Natural killer cell (primary cell): Measurements from ENCODE around the gene FLNA. TPM values are rescaled to one million over a fixed set of nuclear protein-coding genes. Genes with fewer than 3 reads are reported as not detected.

ENCODE experiments used
- ATAC-seq, 3 donors: fragments of 150-1000 bp in 2 of 3; fragments of 200-7000 bp in 1 of 3; cut with Tn5 transposase; 1 replicate in 1 of 3; 2 replicates in 2 of 3; pipeline ENCODE4 v1.10.0; 2021; ENCODE audit warnings: mild to moderate bottlenecking in 2 of 3, moderate library complexity in 2 of 3
- DNase-seq, 2 donors: peaks; one replicate each; pipeline versions ENCODE4 v3.0.0 to v3.0.0-alpha.2; 2013 to 2021; ENCODE audit warnings: mixed read lengths in 1 of 2
- H3K27ac ChIP-seq: one replicate; pipeline ENCODE4 v1.5.1; 2013; ENCODE audit warnings: mild to moderate bottlenecking, low read length
- H3K27me3 ChIP-seq: one replicate; pipeline ENCODE4 v1.6.1; 2013; ENCODE audit warnings: low read length; ENCODE audit not compliant: control insufficient read depth, insufficient read depth
- H3K36me3 ChIP-seq: one replicate; pipeline ENCODE4 v1.6.1; 2013; ENCODE audit warnings: low read length; ENCODE audit not compliant: control insufficient read depth, insufficient read depth
- H3K4me1 ChIP-seq: one replicate; pipeline ENCODE4 v1.6.1; 2013; ENCODE audit warnings: low read length; ENCODE audit not compliant: control insufficient read depth, insufficient read depth
- H3K4me3 ChIP-seq: one replicate; pipeline ENCODE4 v1.5.1; 2013; ENCODE audit warnings: low read length
- H3K9me3 ChIP-seq: one replicate; pipeline ENCODE4 v1.6.1; 2013; ENCODE audit warnings: low read length; ENCODE audit not compliant: control insufficient read depth, insufficient read depth
- H3K27ac Mint-ChIP-seq, 2 donors: one replicate each; pipeline ENCODE4 v1.8.0; 2022; ENCODE audit warnings: mild to moderate bottlenecking in 2 of 2, mixed read lengths in 2 of 2, moderate library complexity in 1 of 2
- H3K27me3 Mint-ChIP-seq, 2 donors: one replicate each; pipeline ENCODE4 v1.8.0; 2022; ENCODE audit warnings: low read depth in 2 of 2, mixed read lengths in 2 of 2
- H3K36me3 Mint-ChIP-seq: one replicate; pipeline ENCODE4 v1.8.0; 2022; ENCODE audit warnings: mixed read lengths
- H3K4me1 Mint-ChIP-seq, 2 donors: one replicate each; pipeline ENCODE4 v1.8.0; 2022; ENCODE audit warnings: mixed read lengths in 2 of 2
- H3K4me3 Mint-ChIP-seq: one replicate; pipeline ENCODE4 v1.8.0; 2022; ENCODE audit warnings: mild to moderate bottlenecking, moderate library complexity, mixed read lengths
- H3K9me3 Mint-ChIP-seq, 2 donors: one replicate each; pipeline ENCODE4 v1.8.0; 2022; ENCODE audit warnings: mixed read lengths in 2 of 2
- WGBS: methylation state at CpG from one replicate; pipeline ENCODE4 v1.1.7; 2013; ENCODE audit warnings: missing lambda C conversion rate; ENCODE audit not compliant: insufficient coverage; 5-methylcytosine and 5-hydroxymethylcytosine counted together
- intact Hi-C: fragments of 100-400 bp; cut with micrococcal nuclease; formaldehyde crosslinking; loops from one replicate; pipeline ENCODE4 v1.14.2; 2022
- total RNA-seq, 4 donors: library from RNA; stranded (reverse); fragments of 120-200 nt in 1 of 4; gene quantifications; one replicate each; pipeline versions ENCODE4 v1.2.3 to v1.2.4, GENCODE V29; 2013 to 2022
- TF ChIP-seq, protein P1 (sequence below): fragments of 200-600 bp; IDR thresholded peaks from one replicate; pipeline ENCODE4 v1.8.0; 2022; ENCODE audit warnings: antibody characterized with exemption

The FLNA gene
- total RNA-seq, 3 donors from 2014 or later (not counting 1 experiment from before 2014, with no cell fraction given): 2,872 to 3,483 (median 2,927) TPM

DNA sequence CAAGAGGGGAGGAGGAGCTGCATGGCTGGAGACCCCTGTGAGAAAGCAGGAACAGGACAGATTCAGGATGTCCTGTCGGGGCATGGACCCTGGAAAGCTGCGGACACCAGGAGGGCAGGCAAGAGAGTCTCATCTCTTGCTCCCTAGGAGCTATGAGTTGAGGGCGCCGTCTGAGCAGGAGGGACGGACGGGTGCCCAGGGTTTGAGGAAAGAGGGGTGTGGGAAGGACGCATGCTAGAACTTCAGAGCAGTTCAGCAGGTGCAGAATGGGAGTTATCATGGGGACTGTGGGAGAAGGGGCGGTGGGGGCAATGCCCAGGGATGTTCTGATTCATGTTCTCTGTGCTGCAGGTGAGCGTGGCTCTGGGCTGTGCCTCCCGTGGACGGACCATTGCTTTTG lies 54.0 kb downstream of the FLNA start:
- Mint-ChIP-seq H3K9me3 (no peaks in the 10 kb centered on the region), H3K4me1 (peaks cover 9 to 21% of the 10 kb centered on the region in 2 donors), H3K27ac (no peak overlapping the region), H3K36me3 (no peaks in the 10 kb centered on the region), H3K4me3 (no peak overlapping the region), H3K27me3 (peaks cover 0 to 13% of the 10 kb centered on the region in 2 donors)
- TF ChIP-seq, protein P1, sequence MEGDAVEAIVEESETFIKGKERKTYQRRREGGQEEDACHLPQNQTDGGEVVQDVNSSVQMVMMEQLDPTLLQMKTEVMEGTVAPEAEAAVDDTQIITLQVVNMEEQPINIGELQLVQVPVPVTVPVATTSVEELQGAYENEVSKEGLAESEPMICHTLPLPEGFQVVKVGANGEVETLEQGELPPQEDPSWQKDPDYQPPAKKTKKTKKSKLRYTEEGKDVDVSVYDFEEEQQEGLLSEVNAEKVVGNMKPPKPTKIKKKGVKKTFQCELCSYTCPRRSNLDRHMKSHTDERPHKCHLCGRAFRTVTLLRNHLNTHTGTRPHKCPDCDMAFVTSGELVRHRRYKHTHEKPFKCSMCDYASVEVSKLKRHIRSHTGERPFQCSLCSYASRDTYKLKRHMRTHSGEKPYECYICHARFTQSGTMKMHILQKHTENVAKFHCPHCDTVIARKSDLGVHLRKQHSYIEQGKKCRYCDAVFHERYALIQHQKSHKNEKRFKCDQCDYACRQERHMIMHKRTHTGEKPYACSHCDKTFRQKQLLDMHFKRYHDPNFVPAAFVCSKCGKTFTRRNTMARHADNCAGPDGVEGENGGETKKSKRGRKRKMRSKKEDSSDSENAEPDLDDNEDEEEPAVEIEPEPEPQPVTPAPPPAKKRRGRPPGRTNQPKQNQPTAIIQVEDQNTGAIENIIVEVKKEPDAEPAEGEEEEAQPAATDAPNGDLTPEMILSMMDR: no peak
- WGBS: 91% methylated on average over 11 of the region's 11 CpGs
- ATAC-seq: no peak
- H3K9me3 ChIP-seq: no peaks in the 10 kb centered on the region
- no peaks in the 10 kb centered on the region for H3K36me3 ChIP-seq
- H3K4me1 ChIP-seq: peaks cover 10% of the 10 kb centered on the region
- H3K27ac ChIP-seq: no peak overlapping the region
- no peak overlapping the region for H3K4me3 ChIP-seq
- no peaks in the 10 kb centered on the region for H3K27me3 ChIP-seq
- intact Hi-C loops: no loop called here
- no peak for DNase-seq

DNA sequence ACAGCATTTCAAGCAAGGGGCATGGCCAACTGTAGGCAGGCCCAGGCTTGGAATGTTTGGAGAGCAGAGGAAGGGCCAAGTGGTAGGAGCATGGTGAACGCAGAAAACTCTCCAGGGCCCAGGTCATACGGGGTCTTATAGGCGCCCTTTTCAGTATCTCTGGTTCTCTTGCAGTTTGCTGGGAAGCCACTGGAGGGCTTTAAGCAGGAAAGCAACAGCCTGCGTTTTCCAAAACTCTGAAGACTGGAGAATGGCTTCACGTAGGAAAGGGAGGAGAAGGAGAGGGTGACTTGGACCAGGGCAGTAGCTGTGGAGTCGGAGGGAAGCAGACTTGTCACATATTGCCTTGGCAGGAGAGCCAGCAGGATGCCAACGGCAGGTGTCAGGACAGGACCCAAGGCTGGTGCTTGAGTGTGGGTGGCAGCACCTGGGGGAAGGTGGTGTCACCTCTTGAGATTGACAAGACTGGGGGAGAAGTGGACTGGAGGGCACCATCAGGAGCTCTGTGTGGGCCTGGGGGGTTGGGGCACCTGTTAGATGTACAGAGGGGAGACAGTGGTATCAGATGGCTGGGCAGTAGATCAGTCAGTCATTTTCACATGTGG lies 56.9 kb downstream of the FLNA start:
- no peak overlapping the region for H3K27ac ChIP-seq
- H3K4me3 ChIP-seq: no peak overlapping the region
- H3K9me3 ChIP-seq: no peaks in the 10 kb centered on the region
- H3K36me3 ChIP-seq: no peaks in the 10 kb centered on the region
- Mint-ChIP-seq H3K27me3 (peaks cover 0 to 13% of the 10 kb centered on the region in 2 donors), H3K4me3 (no peak overlapping the region), H3K36me3 (no peaks in the 10 kb centered on the region), H3K4me1 (peaks cover 20 to 33% of the 10 kb centered on the region in 2 donors), H3K9me3 (no peaks in the 10 kb centered on the region), H3K27ac (peak overlapping the region in 1 of 2 donors; percentile 1)
- TF ChIP-seq, protein P1: no peak
- WGBS: 44% methylated on average over 7 of the region's 7 CpGs
- H3K27me3 ChIP-seq: no peaks in the 10 kb centered on the region
- ATAC-seq (peak in 1 of 3 donors; percentile 35), DNase-seq (peak in 1 of 2 donors; percentile 43)
- peaks cover 23% of the 10 kb centered on the region for H3K4me1 ChIP-seq
- intact Hi-C loops: no loop called here

DNA sequence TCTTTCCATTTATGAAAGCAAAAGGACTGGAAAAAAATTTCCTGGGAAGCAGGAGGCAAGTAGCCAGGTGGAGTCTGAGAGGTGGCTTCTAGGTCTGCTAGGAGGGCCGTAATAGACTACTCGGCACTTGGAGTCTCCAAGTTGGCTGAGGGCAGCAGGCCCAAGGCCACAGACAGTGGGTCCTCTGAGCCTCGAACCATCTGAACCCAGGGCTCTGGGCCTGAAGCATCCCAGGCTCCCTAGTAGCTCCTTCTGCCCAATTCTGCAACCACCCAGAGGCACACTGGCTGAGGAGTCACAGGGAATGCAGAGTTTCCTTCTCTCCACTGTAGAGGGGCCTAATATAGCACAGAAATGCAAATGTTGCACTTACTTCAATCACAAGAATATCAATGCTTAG lies 59.0 kb downstream of the FLNA start:
- Mint-ChIP-seq H3K27me3 (peaks cover 0 to 8% of the 10 kb centered on the region in 2 donors), H3K27ac (no peak overlapping the region), H3K4me1 (peaks cover 35 to 40% of the 10 kb centered on the region in 2 donors), H3K36me3 (no peaks in the 10 kb centered on the region), H3K4me3 (no peak overlapping the region), H3K9me3 (no peaks in the 10 kb centered on the region)
- ATAC-seq (no peak), DNase-seq (no peak)
- Histone ChIP-seq H3K27ac (no peak overlapping the region), H3K4me1 (peaks cover 41% of the 10 kb centered on the region), H3K9me3 (no peaks in the 10 kb centered on the region), H3K27me3 (no peaks in the 10 kb centered on the region), H3K4me3 (no peak overlapping the region), H3K36me3 (no peaks in the 10 kb centered on the region)
- 98% methylated on average over 3 of the region's 3 CpGs for WGBS
- intact Hi-C loops: no loop called here
- TF ChIP-seq, protein P1: no peak

DNA sequence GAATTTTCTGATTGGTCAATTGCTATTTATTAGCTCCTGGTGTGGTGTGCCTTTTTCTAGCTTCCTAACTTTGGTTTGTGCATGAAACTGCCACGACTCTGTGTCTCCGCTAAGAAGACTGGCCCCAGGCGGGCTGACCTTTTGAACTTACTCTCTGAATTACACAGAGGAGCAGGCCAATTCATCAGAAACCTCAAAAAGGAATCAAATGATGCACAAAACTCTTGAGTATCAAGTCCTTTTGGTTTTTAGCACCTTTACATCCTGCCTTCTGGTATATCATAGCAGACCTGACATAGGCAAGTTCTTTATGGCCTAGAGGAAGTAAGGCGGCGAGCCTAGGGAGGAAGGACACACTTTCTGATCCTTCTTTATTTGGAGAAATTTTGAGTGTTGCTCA lies 61.3 kb downstream of the FLNA start:
- Histone ChIP-seq H3K4me3 (no peak overlapping the region), H3K36me3 (no peaks in the 10 kb centered on the region), H3K27ac (peak overlapping the region; percentile 61), H3K9me3 (no peaks in the 10 kb centered on the region), H3K27me3 (no peaks in the 10 kb centered on the region), H3K4me1 (peaks cover 56% of the 10 kb centered on the region)
- Mint-ChIP-seq H3K27ac (peak overlapping the region; percentile 78 to 90), H3K4me3 (peak overlapping the region; percentile 17), H3K4me1 (peaks cover 38 to 45% of the 10 kb centered on the region in 2 donors), H3K9me3 (no peaks in the 10 kb centered on the region), H3K36me3 (no peaks in the 10 kb centered on the region), H3K27me3 (no peaks in the 10 kb centered on the region)
- TF ChIP-seq, protein P1: no peak
- peak in 1 of 2 donors; percentile 39 for DNase-seq
- peak; percentile 46 to 55 (median 51) for ATAC-seq
- 41% methylated on average over 5 of the region's 5 CpGs for WGBS
- intact Hi-C loops: no loop called here
